ENCODE results near the gene LRRC31. TPM values are rescaled to one million over a fixed set of nuclear protein-coding genes. Genes with fewer than 3 reads are reported as not detected.

Gene LRRC31
- total and polyA plus RNA-seq, 2 of the 8 experiments (the other 6 are each of a cell fraction or from before 2014, with no cell fraction given), result not detected

DNA sequence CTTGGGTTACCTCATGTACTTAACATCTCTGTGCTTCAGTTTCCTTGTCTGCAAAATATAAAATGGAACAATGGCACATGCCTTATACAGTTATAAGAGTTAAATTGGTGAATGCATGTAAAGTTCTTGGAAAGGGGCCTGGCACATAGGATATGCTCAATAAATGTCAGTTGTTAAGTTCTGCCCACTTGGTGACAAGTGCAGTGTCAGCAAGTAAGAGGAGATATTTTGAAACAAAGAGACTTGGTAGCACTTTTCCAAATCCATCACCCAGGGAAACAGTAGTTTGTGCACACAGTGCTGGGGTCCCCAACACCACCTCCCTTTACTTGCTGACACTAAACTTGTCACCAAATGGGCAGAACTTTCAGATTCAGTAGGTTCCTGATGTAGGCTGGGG is 19.1 kb downstream of the LRRC31 start:
- no peaks in the 10 kb centered on the region for H4K20me1 ChIP-seq (replicated peaks in 1 of 2; ENCODE audit: control insufficient read depth in 1 of 2, insufficient read depth in 2 of 2, low read length in 2 of 2)
- no peaks in the 10 kb centered on the region for H3K36me3 ChIP-seq (ENCODE audit: control insufficient read depth in 2 of 4, insufficient read depth in 4 of 4, low read length in 3 of 4)
- no peak overlapping the region for H3K23ac ChIP-seq (ENCODE audit: insufficient read length)
- H3K4me2 ChIP-seq (ENCODE audit: insufficient read depth in 1 of 2, low read depth in 2 of 2, low read length in 2 of 2), result no peak overlapping the region
- TF ChIP-seq TAF7 (optimal IDR thresholded peaks at IDR 0.05; ENCODE audit: borderline replicate concordance, low read depth, low read length) (no peak), POU5F1 (IDR thresholded peaks at IDR 0.05; ENCODE audit: low read depth, low read length) (no peak), TCF12 (IDR thresholded peaks at IDR 0.05; ENCODE audit: low read depth, low read length) (no peak), GTF2F1 (IDR thresholded peaks at IDR 0.05; ENCODE audit: borderline replicate concordance, low read depth, low read length) (no peak), TEAD4 (IDR thresholded peaks at IDR 0.05; ENCODE audit: low read depth, low read length) (no peak), SIRT6 (IDR thresholded peaks at IDR 0.05; ENCODE audit: low read length) (no peak)
- H2BK120ac ChIP-seq (replicated peaks; ENCODE audit: low read depth, low read length), result no peak overlapping the region
- H2BK12ac ChIP-seq (ENCODE audit: low read depth, low read length), result no peak overlapping the region
- H2AK5ac ChIP-seq (ENCODE audit: low read depth, low read length), result no peak overlapping the region
- no peaks in the 10 kb centered on the region for H3K23me2 ChIP-seq (ENCODE audit: low read depth, low read length)
- no peak overlapping the region for H3K4me3 ChIP-seq (ENCODE audit: extremely low read depth in 1 of 4, insufficient read depth in 2 of 4, low read depth in 3 of 4, low read length in 4 of 4)
- no peak overlapping the region for H4K5ac ChIP-seq (ENCODE audit: insufficient read length, low read depth, low read length)
- H3K79me2 ChIP-seq (ENCODE audit: control insufficient read depth in 1 of 2, insufficient read depth in 2 of 2, low read length in 2 of 2), result no peaks in the 10 kb centered on the region
- H3K4me1 ChIP-seq (replicated peaks in 1 of 4; ENCODE audit: control insufficient read depth in 3 of 4, insufficient read depth in 4 of 4, low read length in 3 of 4), result 0 out of 7 replicates have a peak, but pooled peaks cover 0 to 5% (median 0%) of the 10 kb centered on the region in 4 experiments
- ChIA-PET CTCF (ENCODE audit: partially characterized antibody) (no interaction called here), POLR2A (ENCODE audit: partially characterized antibody) (no interaction called here)
- H3K9me3 ChIP-seq (ENCODE audit: insufficient read depth in 2 of 2, low read depth in 1 of 2, low read length in 1 of 2), result no peaks in the 10 kb centered on the region
- no peaks in the 10 kb centered on the region for H3K27me3 ChIP-seq (replicated peaks in 1 of 4; ENCODE audit: control insufficient read depth in 3 of 4, extremely low read depth in 1 of 4, insufficient read depth in 3 of 4, low read length in 3 of 4)
- H3K18ac ChIP-seq (ENCODE audit: extremely low read depth, low read length), result no peak overlapping the region
- H3K14ac ChIP-seq (ENCODE audit: insufficient read length), result no peak overlapping the region
- no peak overlapping the region for H3K56ac ChIP-seq (replicated peaks; ENCODE audit: insufficient read length, low read depth, low read length)
- FAIRE-seq (no peak), DNase-seq (ENCODE audit: low read depth in 1 of 2, low spot score in 2 of 2) (no peak)
- H3K9ac ChIP-seq (replicated peaks in 1 of 4; ENCODE audit: extremely low read depth in 1 of 4, low read depth in 3 of 4, low read length in 3 of 4), result no peak overlapping the region
- H2BK5ac ChIP-seq (ENCODE audit: low read depth, low read length), result no peak overlapping the region
- no peak overlapping the region; the same call in 1 of the 2 replicates for H2BK15ac ChIP-seq (ENCODE audit: low read length)
- H2BK20ac ChIP-seq (ENCODE audit: low read length), result no peak overlapping the region
- H3K4ac ChIP-seq (replicated peaks; ENCODE audit: insufficient read length, low read depth, low read length), result no peak overlapping the region
- no peak overlapping the region for H4K8ac ChIP-seq (ENCODE audit: extremely low read depth, insufficient read depth, low read length)
- no peak overlapping the region for H2AFZ ChIP-seq (ENCODE audit: low read length)
- no peak overlapping the region for H3K27ac ChIP-seq (ENCODE audit: low read depth, low read length)
- H3K79me1 ChIP-seq (ENCODE audit: low read depth, low read length), result no peaks in the 10 kb centered on the region
- H4K91ac ChIP-seq (replicated peaks; ENCODE audit: insufficient read length, low read length), result no peak overlapping the region
